ENCODE measurements around the gene ASF1A. TPM values are rescaled to one million over a fixed set of nuclear protein-coding genes. Genes with fewer than 3 reads are reported as not detected.

Gene ASF1A
- total and polyA plus RNA-seq, 9 of the 15 experiments (the other 6 are each of a cell fraction or from before 2014, with no cell fraction given), result 31.5 to 45.3 (median 34.8) TPM

DNA sequence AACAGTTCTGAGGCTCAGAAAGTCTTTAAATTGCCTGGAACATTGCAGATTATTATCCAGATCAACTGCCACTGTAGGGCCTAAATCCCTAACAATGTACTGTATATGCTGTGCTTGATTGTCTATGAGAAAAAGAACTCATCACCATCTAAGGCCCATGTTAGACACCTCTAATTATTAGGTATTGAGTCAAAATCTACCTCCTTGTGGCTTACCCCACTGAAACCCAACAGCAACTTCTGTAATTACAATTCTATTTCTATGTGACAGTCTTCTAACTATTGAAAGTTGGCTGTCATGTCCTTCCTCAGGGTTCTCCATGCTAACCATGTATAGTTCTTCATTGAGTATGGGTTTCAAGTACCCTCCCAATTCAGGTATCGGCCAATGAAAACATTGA lies 27.1 kb downstream of the ASF1A start:
- Histone ChIP-seq H4K20me1 (replicated peaks; ENCODE audit: control insufficient read depth, insufficient read depth, low read length) (no peaks in the 10 kb centered on the region), H3K4me2 (ENCODE audit: insufficient read depth, low read length) (no peak overlapping the region), H3K27ac (ENCODE audit: extremely low read depth, low read depth, low read length) (no peak overlapping the region), H3K27me3 (ENCODE audit: control insufficient read depth in 2 of 2, insufficient read depth in 2 of 2, low read length in 2 of 2) (no peaks in the 10 kb centered on the region), H3K9me1 (ENCODE audit: control insufficient read depth, insufficient read depth, low read length) (no peaks in the 10 kb centered on the region), H3K4me3 (no peak overlapping the region), H3K9me3 (replicated peaks; ENCODE audit: control insufficient read depth, insufficient read depth, low read depth, low read length) (no peaks in the 10 kb centered on the region), H3K36me3 (ENCODE audit: control insufficient read depth, insufficient read depth, low read length) (peaks cover 93% of the 10 kb centered on the region), H2AFZ (ENCODE audit: low read depth, low read length) (no peak overlapping the region), H3K79me2 (ENCODE audit: control insufficient read depth, insufficient read depth, low read length) (0 out of 3 replicates have a peak, but pooled peaks cover 1% of the 10 kb centered on the region), H3K9ac (ENCODE audit: insufficient read depth in 1 of 2, low read depth in 2 of 2, low read length in 2 of 2) (no peak overlapping the region), H3K4me1 (replicated peaks in 1 of 2; ENCODE audit: control insufficient read depth in 2 of 2, insufficient read depth in 2 of 2, low read length in 2 of 2) (no peaks in the 10 kb centered on the region)
- FAIRE-seq (no peak), DNase-seq (ENCODE audit: extremely low read depth in 1 of 4, low spot score in 3 of 4) (no peak), ATAC-seq (no peak)
- ChIA-PET CTCF (ENCODE audit: low intra/inter-chr PET ratio) (no interaction called here), POLR2A (interaction anchor here (0.6 to 1.8 kb wide), 4 partner anchors 7 to 25 kb away, joined by 3 to 6 read pairs (median 4); no protein-coding TSS in a partner anchor)
- in situ Hi-C loops (cut with MboI) (no loop called here), intact Hi-C loops (cut with micrococcal nuclease) (no loop called here)
- WGBS (ENCODE audit: insufficient coverage, low coverage, missing lambda C conversion rate), result 93% methylated on average over 1 of the region's 1 CpG
- no TSS peak for BruUV-seq (replicated peaks)
- TF ChIP-seq POLR2G (IDR thresholded peaks at IDR 0.05; ENCODE audit: low read depth, low read length), result no peak
- TF ChIP-seq ATF2 (CRISPR knock-in tag; IDR thresholded peaks at IDR 0.05), result no peak
- no peak for TF ChIP-seq MNT (conservative IDR thresholded peaks at IDR 0.05)
- no peak for TF ChIP-seq CTBP1 (IDR thresholded peaks at IDR 0.05; ENCODE audit: borderline replicate concordance)
- no peak for TF ChIP-seq ZNF318 (IDR thresholded peaks at IDR 0.05; ENCODE audit: borderline replicate concordance in 1 of 2, low read depth in 1 of 2)
- TF ChIP-seq ILK (tag; IDR thresholded peaks at IDR 0.05; ENCODE audit: borderline replicate concordance, low read depth), result no peak
- no peak for TF ChIP-seq ARNT (IDR thresholded peaks at IDR 0.05)
- no peak for TF ChIP-seq ZC3H4 (CRISPR knock-in tag; IDR thresholded peaks at IDR 0.05; ENCODE audit: borderline replicate concordance)
- TF ChIP-seq DLX4 (CRISPR knock-in tag; IDR thresholded peaks at IDR 0.05), result no peak
- TF ChIP-seq DNMT1 (IDR thresholded peaks at IDR 0.05), result no peak
- no peak for TF ChIP-seq TEAD1 (CRISPR knock-in tag; IDR thresholded peaks at IDR 0.05)
